Neural progenitor cell (in vitro differentiated cells): ENCODE results near the gene CDH13. TPM values are rescaled to one million over a fixed set of nuclear protein-coding genes. Genes with fewer than 3 reads are reported as not detected.

Experiments
- DNase-seq: peaks from one replicate; pipeline ENCODE4 v3.0.0-alpha.2; 2016; ENCODE audit warnings: low spot score
- H2AFZ ChIP-seq: fragments of 200-600 bp; sonication (generic); replicated peaks from 2 replicates; pipeline ENCODE4 v1.6.1; 2016; ENCODE audit warnings: antibody characterized with exemption
- H3F3A ChIP-seq: fragments of 200-600 bp; sonication (generic); 2 replicates; pipeline ENCODE4 v1.6.1; 2016; ENCODE audit warnings: antibody characterized with exemption, low read depth
- H3K27ac ChIP-seq: fragments of 200-600 bp; sonication (generic); 2 replicates; pipeline ENCODE4 v1.5.1; 2016; ENCODE audit warnings: mild to moderate bottlenecking
- H3K27me3 ChIP-seq: fragments of 200-600 bp; sonication (generic); 2 replicates; pipeline ENCODE4 v1.6.1; 2016; ENCODE audit warnings: mild to moderate bottlenecking, moderate library complexity
- H3K36me3 ChIP-seq: fragments of 200-600 bp; sonication (generic); 2 replicates; pipeline ENCODE4 v1.5.1; 2016
- H3K4me1 ChIP-seq: fragments of 200-600 bp; sonication (generic); 2 replicates; pipeline ENCODE4 v1.6.1; 2016; ENCODE audit warnings: mixed run types
- H3K4me2 ChIP-seq: fragments of 200-600 bp; sonication (generic); 2 replicates; pipeline ENCODE4 v1.6.1; 2016
- H3K4me3 ChIP-seq: fragments of 200-600 bp; sonication (generic); 2 replicates; pipeline ENCODE4 v1.5.1; 2016
- H3K79me2 ChIP-seq: fragments of 200-600 bp; sonication (generic); 2 replicates; pipeline ENCODE4 v1.6.1; 2016; ENCODE audit warnings: low read depth
- H3K9ac ChIP-seq: fragments of 200-600 bp; sonication (generic); 2 replicates; pipeline ENCODE4 v1.6.1; 2016
- H3K9me3 ChIP-seq: fragments of 200-600 bp; sonication (generic); 2 replicates; pipeline ENCODE4 v1.5.1; 2016; ENCODE audit warnings: low read depth
- H4K20me1 ChIP-seq: fragments of 200-600 bp; sonication (generic); 2 replicates; pipeline ENCODE4 v1.6.1; 2016; ENCODE audit warnings: low read depth
- H3K27ac Mint-ChIP-seq: 3 replicates; pipeline ENCODE4 v1.8.0; 2021; ENCODE audit warnings: mixed read lengths
- H3K27me3 Mint-ChIP-seq: 2 replicates; pipeline ENCODE4 v1.8.0; 2022; ENCODE audit warnings: low read depth, mild to moderate bottlenecking, inconsistent platforms, moderate library complexity, mixed read lengths; ENCODE audit not compliant: insufficient read depth
- H3K36me3 Mint-ChIP-seq: 3 replicates; pipeline ENCODE4 v1.8.0; 2021; ENCODE audit warnings: mixed read lengths
- H3K4me1 Mint-ChIP-seq: 3 replicates; pipeline ENCODE4 v1.8.0; 2021; ENCODE audit warnings: mixed read lengths
- H3K4me3 Mint-ChIP-seq: 3 replicates; pipeline ENCODE4 v1.8.0; 2021; ENCODE audit warnings: mild to moderate bottlenecking, moderate library complexity, mixed read lengths
- H3K9me3 Mint-ChIP-seq: 3 replicates; pipeline ENCODE4 v1.8.0; 2020; ENCODE audit warnings: mixed read lengths
- EZH2 ChIP-seq: fragments of 200-600 bp; sonication (generic); IDR thresholded peaks from 2 replicates; pipeline ENCODE4 v1.6.1; 2017; ENCODE audit warnings: antibody characterized with exemption, mild to moderate bottlenecking, moderate library complexity
- EZH2phosphoT487 ChIP-seq: fragments of 200-600 bp; sonication (generic); IDR thresholded peaks from 2 replicates; pipeline ENCODE4 v1.6.1; 2017; ENCODE audit warnings: antibody characterized with exemption
- total RNA-seq: library from RNA; depleted of rRNA; stranded (reverse); fragments of >200 nt; gene quantifications from 2 replicates; pipeline ENCODE4 v1.2.3, GENCODE V29; 2015; ENCODE audit warnings: low replicate concordance
- TF ChIP-seq, protein P1 (sequence below): fragments of 200-600 bp; sonication (generic); IDR thresholded peaks from 2 replicates; pipeline ENCODE4 v1.5.1; 2017; ENCODE audit warnings: antibody characterized with exemption, mild to moderate bottlenecking

CDH13 gene
- total RNA-seq, 1 donor from 2014 or later = 3.0 TPM

DNA sequence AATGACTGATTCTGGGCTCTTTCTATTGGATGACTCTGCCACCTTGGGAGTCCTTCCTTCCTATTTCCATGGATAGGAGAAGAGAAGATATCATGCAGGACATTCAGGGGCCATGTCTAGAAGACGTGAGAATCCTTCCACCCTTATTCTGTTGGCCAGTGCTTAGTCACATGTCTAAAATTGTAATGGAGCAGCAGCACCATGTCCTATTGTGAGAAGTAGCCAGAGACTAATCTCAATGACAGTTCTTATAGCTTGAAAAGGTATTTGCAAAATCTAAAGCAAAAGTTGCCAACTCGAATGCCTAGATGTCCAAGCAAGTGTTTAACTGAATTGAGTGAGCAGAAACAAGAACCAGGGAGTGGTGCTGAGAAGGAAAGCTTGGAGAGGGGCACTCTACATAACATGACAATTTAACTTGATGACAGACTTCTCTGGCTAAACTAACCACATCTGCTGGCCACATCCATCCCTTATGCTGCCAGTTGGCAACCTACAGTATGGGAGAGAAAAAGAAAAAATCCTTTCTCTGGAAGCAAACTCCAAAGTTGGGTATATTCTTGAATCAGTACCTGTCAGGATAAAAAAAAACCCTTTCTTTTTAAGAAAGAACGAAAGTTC lies 225.7 kb downstream of the CDH13 start:
- Histone ChIP-seq H3K9ac (no peak overlapping the region), H3K9me3 (no peaks in the 10 kb centered on the region), H3K36me3 (no peaks in the 10 kb centered on the region), H3K79me2 (no peaks in the 10 kb centered on the region), H4K20me1 (no peaks in the 10 kb centered on the region), H3K4me2 (no peak overlapping the region), H2AFZ (no peak overlapping the region), H3F3A (no peaks in the 10 kb centered on the region), H3K27ac (no peak overlapping the region), H3K4me1 (no peaks in the 10 kb centered on the region), H3K27me3 (no peaks in the 10 kb centered on the region), H3K4me3 (no peak overlapping the region)
- H3K9me3 Mint-ChIP-seq = peaks cover 2% of the 10 kb centered on the region
- H3K36me3 Mint-ChIP-seq = no peaks in the 10 kb centered on the region
- no peak for DNase-seq
- no peak for TF ChIP-seq EZH2
- TF ChIP-seq, protein P1, sequence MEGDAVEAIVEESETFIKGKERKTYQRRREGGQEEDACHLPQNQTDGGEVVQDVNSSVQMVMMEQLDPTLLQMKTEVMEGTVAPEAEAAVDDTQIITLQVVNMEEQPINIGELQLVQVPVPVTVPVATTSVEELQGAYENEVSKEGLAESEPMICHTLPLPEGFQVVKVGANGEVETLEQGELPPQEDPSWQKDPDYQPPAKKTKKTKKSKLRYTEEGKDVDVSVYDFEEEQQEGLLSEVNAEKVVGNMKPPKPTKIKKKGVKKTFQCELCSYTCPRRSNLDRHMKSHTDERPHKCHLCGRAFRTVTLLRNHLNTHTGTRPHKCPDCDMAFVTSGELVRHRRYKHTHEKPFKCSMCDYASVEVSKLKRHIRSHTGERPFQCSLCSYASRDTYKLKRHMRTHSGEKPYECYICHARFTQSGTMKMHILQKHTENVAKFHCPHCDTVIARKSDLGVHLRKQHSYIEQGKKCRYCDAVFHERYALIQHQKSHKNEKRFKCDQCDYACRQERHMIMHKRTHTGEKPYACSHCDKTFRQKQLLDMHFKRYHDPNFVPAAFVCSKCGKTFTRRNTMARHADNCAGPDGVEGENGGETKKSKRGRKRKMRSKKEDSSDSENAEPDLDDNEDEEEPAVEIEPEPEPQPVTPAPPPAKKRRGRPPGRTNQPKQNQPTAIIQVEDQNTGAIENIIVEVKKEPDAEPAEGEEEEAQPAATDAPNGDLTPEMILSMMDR = no peak
- no peak for TF ChIP-seq EZH2phosphoT487
- H3K27ac Mint-ChIP-seq = no peak overlapping the region
- no peaks in the 10 kb centered on the region for H3K4me1 Mint-ChIP-seq
- no peaks in the 10 kb centered on the region for H3K27me3 Mint-ChIP-seq
- H3K4me3 Mint-ChIP-seq = no peak overlapping the region

DNA sequence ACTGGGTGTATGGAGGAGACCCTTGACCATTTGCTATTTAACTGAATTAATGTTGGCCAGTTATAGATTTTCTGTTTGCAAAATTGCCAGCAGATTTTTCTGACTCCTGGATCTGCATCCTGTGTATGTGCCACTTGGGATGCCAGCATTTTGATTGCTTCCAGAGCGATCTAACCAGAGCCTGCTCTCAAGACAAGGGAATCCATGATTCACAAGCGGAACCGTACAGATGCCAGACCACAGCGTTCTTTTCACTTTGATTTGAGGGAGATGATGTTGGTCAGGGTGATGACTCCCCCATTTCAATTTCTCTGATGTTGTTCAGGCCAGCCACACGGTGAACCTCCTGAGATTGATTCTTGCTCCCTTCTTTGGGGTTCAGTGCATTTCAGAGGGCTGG lies 228.7 kb downstream of the CDH13 start:
- H3K27ac Mint-ChIP-seq = no peak overlapping the region
- no peaks in the 10 kb centered on the region for H3K9me3 ChIP-seq
- H3K4me2 ChIP-seq = no peak overlapping the region
- no peaks in the 10 kb centered on the region for H3F3A ChIP-seq
- no peak overlapping the region for H3K4me3 Mint-ChIP-seq
- H3K27me3 ChIP-seq = no peaks in the 10 kb centered on the region
- no peaks in the 10 kb centered on the region for H4K20me1 ChIP-seq
- H3K9ac ChIP-seq = no peak overlapping the region
- no peaks in the 10 kb centered on the region for H3K36me3 ChIP-seq
- H3K4me1 ChIP-seq = no peaks in the 10 kb centered on the region
- H3K36me3 Mint-ChIP-seq = no peaks in the 10 kb centered on the region
- no peaks in the 10 kb centered on the region for H3K27me3 Mint-ChIP-seq
- H3K9me3 Mint-ChIP-seq = peaks cover 2% of the 10 kb centered on the region
- no peaks in the 10 kb centered on the region for H3K79me2 ChIP-seq
- H3K4me3 ChIP-seq = no peak overlapping the region
- no peaks in the 10 kb centered on the region for H3K4me1 Mint-ChIP-seq
- no peak overlapping the region for H3K27ac ChIP-seq
- TF ChIP-seq, protein P1 = no peak
- TF ChIP-seq EZH2 (no peak), EZH2phosphoT487 (no peak)
- no peak overlapping the region for H2AFZ ChIP-seq
- DNase-seq = no peak

DNA sequence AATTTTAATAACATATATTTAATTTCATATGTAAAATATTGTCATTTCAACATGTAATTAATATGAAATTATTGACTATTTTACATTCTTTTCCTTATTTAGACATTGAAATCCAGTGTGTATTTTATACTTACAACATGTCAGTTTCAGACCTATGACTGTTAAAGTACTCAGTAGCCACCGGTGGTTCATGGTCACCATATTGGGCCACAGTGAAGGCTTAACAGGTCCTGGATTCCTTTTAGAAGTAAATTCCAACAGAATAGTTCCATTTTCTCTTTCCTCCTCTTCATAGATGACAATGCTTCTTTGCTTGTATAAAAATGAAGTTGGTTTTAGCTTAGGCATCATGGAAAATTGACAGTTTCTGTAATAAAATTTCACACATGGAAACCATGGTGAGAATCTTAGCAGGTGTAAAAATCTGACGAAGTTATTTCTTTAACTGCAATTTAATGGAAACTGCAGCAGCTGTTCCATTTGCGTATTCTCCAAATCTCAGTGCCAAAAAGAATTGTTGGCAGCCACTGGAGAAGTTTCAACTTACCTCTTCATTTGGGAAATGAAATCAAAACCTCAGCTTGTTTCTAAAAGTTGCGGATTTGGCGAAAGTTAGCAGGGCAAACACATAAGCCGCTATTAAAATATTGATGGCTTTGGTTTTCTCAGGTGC lies 231.1 kb downstream of the CDH13 start:
- no peaks in the 10 kb centered on the region for H3K27me3 ChIP-seq
- H3K36me3 ChIP-seq = no peaks in the 10 kb centered on the region
- Mint-ChIP-seq H3K27me3 (no peaks in the 10 kb centered on the region), H3K9me3 (peaks cover 2% of the 10 kb centered on the region), H3K4me3 (no peak overlapping the region), H3K27ac (no peak overlapping the region), H3K36me3 (no peaks in the 10 kb centered on the region), H3K4me1 (no peaks in the 10 kb centered on the region)
- DNase-seq = no peak
- no peak overlapping the region for H3K9ac ChIP-seq
- no peak for TF ChIP-seq EZH2
- TF ChIP-seq, protein P1 = no peak
- TF ChIP-seq EZH2phosphoT487 = no peak
- H2AFZ ChIP-seq = no peak overlapping the region
- no peaks in the 10 kb centered on the region for H3K79me2 ChIP-seq
- H3K4me2 ChIP-seq = no peak overlapping the region
- H3K27ac ChIP-seq = no peak overlapping the region
- no peaks in the 10 kb centered on the region for H3F3A ChIP-seq
- no peaks in the 10 kb centered on the region for H3K4me1 ChIP-seq
- no peak overlapping the region for H3K4me3 ChIP-seq
- no peaks in the 10 kb centered on the region for H3K9me3 ChIP-seq
- H4K20me1 ChIP-seq = no peaks in the 10 kb centered on the region
